ENCODE results near the gene CYTH4.
"Not testable (repeated sequence)": the region's sequence is repeated elsewhere in the genome, so short reads cannot be mapped to it uniquely, and the experiment has no call there.

Gene CYTH4, protein sequence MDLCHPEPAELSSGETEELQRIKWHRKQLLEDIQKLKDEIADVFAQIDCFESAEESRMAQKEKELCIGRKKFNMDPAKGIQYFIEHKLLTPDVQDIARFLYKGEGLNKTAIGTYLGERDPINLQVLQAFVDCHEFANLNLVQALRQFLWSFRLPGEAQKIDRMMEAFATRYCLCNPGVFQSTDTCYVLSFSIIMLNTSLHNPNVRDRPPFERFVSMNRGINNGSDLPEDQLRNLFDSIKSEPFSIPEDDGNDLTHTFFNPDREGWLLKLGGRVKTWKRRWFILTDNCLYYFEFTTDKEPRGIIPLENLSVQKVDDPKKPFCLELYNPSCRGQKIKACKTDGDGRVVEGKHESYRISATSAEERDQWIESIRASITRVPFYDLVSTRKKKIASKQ

DNA sequence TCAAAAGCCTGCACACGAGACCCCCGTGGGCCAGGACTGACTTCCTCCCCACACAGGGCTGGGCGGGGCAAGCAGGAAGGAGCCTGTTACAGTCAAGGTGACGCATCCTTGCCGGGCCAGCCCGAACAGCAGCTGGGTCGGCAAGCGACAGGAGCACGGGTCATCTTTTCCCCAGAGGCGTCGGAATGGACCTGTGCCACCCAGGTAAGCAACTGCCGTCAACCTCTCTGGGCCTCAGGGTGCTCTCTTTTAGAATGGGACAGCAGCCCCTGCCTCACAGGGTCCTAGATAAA lies at the start of gene CYTH4:
Gene CYTH4, plus strand, starts transcription at position 124 of the 293 bp plus-strand sequence. Its CDS starts 62 bp downstream, at position 186.
- DNase-seq (ENCODE audit: low read depth): peak; percentile 73

DNA sequence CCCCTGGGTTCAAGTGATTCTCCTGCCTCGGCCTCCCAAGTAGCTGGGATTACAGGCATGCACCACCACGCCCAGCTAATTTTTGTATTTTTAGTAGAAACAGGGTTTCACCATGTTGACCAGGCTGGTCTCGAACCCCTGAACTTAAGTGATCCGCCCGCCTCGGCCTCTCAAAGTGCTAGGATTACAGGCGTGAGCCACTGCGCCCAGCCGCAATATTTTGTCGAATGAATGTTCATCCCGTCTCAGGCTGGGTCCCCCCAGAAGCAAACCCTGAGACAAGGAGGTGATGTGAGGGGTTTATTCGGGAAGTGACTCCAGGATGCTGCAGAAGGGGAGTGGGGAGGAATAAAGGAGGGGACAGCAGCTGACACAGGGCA lies 48.9 kb upstream of the CYTH4 start:
- not testable (repeated sequence) for DNase-seq (ENCODE audit: low read depth)

DNA sequence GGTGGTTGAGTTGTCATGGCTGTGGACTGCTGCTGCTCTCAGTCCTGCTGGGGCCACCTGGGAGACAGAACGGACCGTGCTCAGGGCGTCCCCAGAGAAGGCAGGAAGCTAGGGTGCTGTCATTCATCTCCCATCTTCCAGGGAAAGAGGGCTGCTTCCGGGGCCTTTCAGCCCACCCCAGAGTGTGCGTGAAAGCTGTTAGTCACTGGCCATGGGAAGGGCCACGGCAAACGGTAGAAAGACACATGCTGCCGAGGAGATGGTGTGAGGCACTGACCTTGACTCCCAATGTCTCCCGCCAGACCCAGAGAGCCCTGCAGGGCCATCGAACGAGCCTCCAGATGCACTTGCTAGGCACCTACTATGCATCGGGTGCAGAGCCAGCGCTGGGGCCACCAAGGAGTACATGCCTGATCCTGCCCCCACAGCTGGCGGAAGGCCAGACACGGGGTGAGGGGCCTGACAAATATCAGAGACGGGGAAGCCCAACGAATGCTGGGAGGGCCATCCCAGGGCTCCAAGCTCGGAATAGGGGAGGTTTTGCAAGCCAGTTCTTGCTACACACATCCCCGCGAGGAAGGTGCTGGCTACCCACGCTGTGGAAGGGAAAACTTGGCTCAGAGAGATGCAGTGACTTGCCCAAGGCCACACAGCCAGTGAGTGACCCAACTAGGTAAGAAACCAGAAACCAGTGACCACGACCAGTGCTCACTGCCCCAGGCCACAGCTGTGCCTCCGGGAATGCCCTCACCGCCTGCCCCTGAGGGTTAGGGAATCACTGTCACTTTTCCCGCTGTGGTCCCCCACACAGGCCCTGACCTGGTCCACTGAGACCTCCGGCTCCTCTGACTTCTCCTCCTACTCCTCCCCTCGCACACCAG lies 48.3 kb upstream of the CYTH4 start:
- DNase-seq (ENCODE audit: low read depth): no peak

DNA sequence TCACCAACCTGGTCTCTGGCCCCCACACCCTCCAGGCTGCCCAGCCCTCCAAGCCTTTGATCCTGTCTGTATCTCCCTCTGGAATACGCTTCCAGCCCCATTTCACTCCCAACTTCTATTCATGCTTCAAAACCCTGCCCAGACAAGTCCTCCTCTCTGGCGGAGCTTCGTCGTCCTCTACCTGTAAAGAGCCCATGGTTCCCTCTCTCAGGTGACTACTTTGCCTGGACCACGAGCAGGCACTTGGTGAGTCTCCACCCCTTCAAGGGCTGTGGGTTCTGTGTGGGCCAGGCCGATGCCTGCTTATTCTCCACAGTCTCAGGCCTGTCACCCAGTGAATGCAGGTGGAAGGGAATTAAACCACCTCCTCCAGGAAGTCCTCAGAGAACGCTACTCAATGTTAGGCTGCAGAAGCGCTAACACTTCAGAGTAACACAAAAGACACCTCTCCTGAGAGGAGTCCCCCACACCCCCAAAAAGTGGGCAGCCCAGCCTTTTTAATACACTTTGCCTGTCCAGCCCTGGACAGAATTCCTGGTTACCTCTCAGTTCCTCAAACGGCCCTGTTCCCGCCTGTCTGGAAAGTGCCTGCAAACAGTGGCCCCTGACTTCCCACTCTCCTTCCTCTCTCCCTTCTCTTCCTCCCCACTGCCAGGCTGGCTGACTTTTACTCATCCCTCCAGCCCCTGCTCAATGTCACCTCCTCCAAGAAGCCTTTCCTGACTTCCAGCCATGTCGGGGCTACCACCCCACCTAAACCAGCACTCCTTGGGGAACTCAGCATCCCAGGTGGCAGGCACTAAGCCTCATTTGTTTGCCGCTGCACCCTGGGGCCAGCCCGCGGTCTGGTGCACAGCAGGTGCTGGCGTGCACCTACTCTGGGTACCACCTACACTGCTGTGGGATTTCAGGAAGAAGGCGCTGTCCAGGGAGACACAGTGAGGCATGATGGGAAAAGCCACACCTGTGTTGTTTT lies 47.3 kb upstream of the CYTH4 start:
- no peak for DNase-seq (ENCODE audit: low read depth)

DNA sequence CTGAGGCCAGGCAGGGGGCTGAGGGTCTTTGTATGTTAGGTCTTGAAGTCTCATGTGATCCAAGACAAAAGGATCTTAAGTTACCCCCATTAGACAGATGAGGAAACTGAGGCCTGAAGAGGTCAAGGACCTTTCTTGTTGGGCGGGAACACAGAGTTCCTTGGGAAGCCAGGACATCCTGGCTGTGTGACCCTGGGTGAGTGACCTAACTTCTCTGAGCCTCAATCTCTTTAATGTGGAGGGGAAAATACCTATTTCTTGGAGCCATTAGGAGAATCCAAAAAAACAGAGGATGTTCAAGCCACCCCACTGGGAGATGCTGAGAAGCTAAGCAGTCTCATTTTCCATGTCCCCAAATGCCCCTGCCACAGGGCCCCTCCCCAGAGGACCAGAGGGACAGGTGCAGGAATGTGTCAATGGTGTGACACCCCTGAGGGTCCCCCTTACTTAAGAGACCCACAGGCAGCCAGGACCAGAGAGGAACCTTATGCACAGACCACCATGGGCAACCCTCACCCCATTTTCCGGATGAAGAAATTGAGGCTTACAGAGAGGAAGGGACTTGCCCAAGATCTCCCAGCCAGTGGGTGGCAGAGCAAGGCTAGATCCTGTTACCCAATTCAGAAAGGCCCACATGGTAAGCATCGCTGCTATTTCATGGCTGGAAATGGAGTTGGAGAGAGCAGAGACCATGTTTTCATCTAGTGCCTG lies 46.3 kb upstream of the CYTH4 start:
- no peak for DNase-seq (ENCODE audit: low read depth)

DNA sequence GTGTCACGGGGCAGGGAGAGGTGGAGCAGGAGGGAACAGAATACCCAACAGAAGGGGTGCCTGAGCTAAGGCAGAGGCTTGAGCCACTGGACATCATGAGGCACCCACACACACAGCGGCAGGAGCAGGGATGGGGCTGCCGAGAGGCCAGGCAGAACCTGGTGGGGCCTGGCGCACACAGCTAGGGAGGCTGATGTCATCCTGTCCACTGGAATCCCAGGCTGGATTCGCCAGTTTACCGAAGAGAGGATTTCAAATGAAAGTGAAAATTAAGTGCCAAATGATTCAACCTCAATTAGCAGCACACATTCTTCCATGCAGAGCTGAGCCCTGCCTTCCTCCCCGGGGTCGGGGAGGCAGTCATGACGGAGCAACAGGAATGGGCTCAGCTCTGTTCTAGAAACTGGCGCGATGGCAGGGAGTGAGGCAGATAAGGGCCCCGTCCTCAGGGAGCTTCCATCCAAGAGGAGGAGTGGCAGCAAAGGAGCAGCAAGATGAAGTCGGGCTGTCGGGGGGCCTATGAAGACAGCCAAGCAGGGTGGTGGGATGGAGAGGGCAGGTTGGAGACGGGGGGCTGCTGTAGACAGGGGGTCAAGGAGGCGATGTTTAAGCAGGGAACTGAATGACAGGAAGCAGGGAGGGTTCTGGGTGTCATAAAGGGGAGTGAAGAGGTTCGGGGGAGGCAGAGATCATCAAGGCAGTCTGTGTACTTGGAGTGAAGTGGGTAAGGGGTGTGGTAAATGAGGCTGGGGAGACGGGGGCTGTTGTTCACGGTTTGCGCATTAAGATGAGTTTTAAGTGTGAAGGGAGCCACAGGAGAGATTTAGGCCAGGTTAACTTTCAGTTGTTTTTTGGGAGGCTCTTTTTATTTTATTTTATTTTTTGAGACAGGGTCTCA lies 44.7 kb upstream of the CYTH4 start:
- no peak for DNase-seq (ENCODE audit: low read depth)

DNA sequence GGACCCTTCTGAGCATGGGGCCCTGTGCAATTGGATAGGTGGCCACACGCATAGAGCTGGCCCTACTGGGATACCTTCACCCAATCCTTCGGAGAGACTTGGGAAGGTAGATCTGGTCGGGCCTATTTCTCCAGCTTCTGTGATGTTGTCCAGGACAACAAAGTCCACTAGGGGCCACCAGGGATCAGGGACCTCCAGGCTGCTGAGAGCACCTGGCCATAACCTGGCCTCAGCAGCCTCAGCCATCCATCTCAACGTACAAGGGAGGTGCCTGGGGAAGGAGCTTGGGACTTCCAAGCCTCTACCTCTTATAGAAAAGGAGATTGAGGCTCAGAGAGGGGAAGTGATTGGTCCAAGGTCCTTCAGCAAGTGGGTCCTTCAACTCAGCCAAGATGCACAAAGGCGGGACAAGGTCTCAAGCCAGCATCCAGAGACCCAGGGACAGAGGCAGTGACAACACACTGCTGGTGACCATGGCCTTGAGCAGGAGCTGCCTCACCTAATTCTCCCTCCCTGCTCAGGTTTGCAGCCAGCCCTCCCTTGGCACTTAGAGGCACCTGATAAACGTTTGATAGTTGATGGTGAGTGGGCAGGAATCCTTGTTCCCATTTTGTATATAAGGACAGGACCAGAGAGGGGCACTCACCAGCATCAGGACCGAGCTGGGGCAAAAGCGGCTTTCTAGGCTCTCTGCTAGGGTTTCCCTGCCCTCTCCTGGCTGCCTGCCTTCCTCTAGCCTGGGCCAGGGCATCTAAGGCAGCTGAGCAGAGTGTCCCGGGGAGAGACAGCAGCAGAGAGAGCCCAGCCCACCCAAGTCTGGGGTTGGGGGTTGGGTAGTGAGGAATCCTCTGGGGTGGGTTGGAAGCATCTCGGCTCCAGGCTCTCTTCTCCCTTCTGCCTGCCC lies 42.7 kb upstream of the CYTH4 start:
- no peak for DNase-seq (ENCODE audit: low read depth)

DNA sequence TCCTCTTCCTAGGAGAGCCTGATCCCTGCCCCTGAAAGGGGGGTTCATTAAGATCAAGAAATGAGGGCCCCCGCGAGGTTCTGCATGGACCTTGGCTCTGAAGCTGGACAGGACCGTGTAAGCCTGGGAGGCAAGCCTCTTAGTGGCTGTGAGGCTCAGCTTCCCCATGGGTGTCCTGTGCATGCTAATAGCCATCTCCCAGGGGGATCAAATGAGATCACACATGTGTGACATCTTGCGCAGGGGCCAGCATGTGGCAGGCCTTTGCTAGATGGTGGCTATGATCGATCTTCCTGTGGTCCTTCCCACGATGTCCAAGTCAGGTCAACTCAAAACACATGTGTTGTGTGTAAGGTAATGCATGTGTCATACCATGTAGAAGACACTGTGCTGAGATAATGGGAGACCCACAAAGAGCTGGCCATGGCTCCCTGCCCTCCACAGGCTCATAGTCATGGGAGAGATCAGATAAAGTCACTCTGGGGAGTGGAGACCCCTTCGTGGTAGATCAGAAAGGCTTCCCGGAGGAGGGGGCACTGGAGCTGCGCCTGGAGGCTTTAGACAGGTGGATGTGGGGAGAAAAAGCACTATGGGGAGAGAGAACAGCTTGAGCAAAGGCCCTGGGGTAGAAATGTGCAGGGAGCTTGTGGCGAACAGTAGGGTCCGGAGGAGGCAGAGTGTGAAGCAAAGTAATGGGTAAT lies 41.9 kb upstream of the CYTH4 start:
- DNase-seq (ENCODE audit: low read depth): no peak

DNA sequence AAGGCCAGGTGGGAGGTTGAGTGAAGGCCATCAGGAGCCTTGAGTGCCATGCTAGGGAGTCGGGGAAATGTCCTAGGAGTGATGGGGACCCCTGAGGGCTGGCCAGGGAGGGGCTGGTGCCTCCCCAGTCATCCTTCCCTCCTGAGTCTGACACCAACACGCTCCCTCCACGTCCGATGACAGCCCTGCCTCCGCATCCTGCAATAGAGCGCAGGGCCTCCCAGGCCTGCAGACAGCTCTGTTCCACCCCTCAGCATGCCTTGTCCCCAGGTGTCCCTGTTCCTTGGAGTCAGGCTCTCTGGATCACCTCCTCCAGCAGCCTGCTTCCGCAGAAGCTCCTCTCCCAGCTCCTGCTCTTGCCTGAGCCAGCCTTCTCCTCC lies 41.4 kb upstream of the CYTH4 start:
- DNase-seq (ENCODE audit: low read depth): no peak

DNA sequence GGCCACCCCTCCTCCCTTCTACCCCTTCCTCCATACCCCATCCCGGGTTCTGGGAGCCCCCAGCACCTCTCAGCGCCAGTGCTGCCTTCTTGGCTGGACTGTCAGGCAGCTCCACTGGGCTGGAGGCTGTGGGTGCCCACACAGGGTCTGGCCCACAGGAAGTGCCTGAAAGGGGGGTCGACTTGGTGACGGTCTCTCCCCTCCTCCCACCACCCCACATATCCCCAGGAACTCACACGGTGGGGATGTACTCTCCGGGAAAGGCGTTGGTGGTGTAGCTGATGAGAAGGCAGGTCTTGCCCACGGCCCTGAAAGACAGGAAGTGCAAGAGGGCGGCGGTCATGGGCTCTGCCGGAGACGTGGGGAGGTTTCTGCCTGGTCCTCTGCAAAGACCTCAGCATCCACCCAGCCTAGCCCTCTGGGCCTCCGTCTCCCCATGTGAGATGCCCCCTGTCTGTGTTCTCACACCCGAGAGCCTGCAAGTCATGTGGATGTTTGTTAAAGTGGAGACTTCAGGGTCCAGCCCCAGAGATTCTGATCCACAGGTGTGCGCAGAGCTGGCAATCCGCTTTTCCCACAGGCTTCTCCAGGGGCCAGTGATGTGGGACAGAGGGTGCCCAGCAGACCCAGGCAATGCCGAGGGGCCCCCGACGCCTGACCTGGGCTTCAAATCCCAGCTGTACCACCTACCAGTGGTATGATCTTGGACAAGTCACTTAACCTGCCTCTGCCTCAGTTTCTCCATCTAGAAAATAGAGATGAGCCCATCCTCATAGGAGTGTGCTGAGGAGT lies 40.8 kb upstream of the CYTH4 start:
- DNase-seq (ENCODE audit: low read depth): no peak

DNA sequence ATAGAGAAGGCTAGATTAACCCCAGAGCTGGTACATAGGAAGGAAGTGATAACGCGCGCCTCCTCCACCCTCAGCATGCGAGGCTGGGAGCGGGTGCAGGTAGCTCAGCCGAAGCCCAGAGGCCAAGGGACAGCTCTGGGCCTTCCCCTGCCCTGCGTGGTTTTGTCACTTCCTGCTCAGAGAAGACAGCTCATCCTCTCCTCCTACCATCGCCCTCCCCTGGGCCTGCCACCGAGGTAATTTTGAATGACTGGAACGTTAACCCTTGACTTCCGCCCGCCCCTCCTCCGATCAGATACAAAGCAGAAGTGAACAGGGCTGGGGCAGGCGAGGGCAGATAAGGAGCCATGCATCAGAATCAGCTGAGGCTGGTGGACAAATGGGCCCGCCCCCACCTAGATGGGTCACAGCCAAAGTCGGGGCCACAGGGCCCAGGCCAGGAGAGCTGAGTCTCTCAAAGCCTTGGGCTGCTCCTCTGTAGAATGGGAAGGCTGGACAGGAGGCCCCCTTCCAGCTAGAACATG lies 39.9 kb upstream of the CYTH4 start:
- peak; percentile 83 for DNase-seq (ENCODE audit: low read depth)

DNA sequence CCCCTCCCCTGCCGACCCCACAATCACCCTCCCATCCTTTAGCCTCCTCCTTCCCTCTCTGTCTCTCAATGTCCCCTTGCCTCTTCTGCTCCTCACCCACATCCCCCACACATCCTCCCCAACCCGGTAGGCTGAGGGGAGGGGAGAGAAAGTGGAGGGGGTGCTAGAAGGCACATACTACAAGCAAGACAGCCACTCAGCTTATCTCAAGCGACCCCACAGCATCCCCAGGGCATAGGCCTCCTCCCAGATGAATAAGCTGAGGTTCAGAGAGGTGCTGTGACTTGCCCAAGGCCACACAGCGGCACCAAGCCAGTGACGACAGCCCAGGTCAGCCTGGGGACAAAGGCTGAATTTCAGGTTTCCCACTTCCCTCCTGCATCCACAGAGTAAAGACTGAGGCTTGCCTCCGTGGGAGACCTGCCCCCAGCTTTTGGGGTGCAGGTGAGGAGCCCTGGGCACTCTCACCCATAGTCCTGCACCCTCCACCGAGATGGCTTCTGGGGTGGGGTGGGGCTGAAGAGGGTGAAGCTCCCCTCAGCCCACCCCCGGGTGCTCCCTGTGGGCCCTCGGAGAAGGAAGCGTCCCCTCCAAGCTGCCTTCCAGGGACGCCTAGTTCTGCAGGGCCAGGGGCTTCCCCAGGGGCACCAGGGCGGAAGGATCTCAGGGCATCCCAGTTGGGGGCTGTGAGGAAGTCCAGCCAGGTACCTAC lies 38.8 kb upstream of the CYTH4 start:
- DNase-seq (ENCODE audit: low read depth): no peak

DNA sequence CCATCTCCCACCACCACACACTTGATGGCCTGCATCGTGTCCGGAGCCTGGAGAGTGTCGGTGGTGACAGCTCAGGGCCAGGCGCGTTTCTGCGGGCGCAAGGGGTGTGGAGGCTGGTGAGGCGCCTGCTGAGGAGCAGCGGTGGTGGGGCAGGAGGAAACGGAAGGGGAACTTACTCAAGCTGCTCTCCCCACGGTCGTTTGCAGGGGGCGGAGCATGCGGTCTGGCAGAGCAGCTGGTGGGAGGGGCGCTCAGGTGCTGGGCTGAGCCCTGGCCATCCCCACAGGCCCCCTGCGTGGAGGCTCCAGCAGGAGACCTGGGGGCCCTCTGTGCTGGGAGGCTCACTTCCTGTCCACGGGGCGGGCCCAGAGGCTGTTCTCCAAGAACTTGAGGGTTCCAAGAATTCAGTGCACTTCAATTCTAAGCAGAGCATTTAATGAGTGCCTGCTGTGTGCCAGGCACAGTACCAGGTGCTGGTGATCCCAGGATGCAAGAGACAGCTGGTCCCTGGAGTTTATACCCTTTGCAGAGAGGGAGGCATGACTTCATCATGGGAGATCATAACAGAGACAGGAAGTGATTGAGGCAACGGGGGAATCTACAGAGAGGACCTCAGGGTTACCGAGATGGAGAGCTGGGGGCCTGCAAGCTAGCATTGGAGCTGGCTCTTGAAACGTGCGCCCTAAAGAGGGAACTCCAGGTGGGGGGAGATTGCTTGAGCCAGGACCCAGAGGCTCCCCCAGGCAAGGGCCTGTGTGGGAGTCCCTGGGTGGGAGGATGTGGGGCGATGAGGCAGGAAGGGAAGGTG lies 38.0 kb upstream of the CYTH4 start, which contains the start of gene RAC2:
Gene RAC2, minus strand, starts transcription at position 156 of the 808 bp plus-strand sequence. Its CDS starts 121 bp downstream, at position 35.
- DNase-seq (ENCODE audit: low read depth): peak; percentile 84

DNA sequence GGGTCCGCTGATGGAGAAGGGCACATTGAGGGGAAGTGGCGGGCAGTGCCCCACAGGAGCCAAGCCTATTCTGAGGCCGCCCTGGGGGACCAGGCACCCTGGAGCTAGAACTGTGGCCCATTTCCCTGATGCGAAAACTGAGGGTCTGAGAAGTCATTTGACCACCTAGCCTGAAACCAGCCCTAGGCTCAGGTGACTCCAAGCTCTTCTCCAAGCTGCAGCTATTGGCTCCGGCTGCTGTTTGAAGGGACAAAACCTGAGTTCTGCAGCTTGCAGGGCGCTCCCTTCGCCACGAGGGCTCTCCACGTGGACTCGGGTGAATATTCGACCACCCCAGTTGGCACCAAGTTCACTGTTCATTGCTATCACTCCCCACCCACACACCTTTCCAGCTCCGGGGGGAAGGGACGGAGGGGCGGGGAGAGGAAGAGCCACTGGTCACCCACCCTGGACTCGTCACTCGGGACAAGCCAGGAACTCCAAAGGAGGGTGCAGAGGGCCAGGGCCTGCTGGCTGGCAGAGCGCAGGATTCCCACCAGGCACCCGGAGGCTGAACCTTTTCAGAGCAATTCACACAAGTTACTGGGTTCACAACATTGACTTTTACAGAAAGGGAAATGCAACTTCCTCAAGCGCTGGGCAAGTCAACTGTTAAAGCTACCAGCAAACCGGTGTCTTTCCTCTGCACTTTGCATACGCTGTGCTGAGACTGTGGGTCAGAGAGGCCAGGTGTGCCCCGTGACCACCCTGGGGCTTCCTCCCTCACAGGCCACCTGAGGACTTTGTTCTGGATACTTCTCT lies 37.2 kb upstream of the CYTH4 start:
- no peak for DNase-seq (ENCODE audit: low read depth)

DNA sequence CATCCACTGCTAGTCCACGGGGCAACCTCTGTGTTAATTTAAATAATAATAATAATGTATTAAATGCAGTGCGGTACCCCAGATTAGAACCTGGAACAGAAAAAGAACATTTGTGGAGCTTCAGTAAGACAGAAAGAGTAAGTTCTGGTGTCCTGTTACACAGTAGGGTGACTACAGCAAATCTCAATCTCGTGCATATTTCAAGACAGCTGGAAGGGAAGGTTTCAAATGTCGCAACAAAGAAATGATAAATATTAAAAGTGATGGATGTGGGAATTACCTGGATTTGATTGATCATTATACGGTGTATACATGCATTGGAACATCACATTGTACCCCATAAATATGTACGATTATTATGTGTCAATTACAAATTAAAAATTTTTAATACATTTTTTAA lies 36.6 kb upstream of the CYTH4 start:
- DNase-seq (ENCODE audit: low read depth): no peak

All from stimulated activated CD8-positive, alpha-beta memory T cell treated with anti-CD3 and anti-CD28 coated beads, Interleukin-12 subunit alpha, Interleukin-12 subunit beta, amount 100 ng/mL, for 4 hours (primary cell).